ENCODE results near the gene PDZRN3.

Gene PDZRN3

GRCh38 chr3:73353649-73354217, 271.0 kb downstream of the PDZRN3 start:
- Histone ChIP-seq H3K4me1 (ENCODE audit: control extremely low read depth in 1 of 4, control insufficient read depth in 4 of 4, insufficient read depth in 4 of 4, low read length in 3 of 4) (no peaks in the 10 kb centered on the region), H3K36me3 (ENCODE audit: control insufficient read depth in 4 of 4, insufficient read depth in 4 of 4, low read length in 3 of 4) (no peaks in the 10 kb centered on the region), H3K27ac (ENCODE audit: insufficient read depth in 1 of 2, low read depth in 1 of 2, low read length in 2 of 2, poor library complexity in 1 of 2, severe bottlenecking in 2 of 2) (no peak overlapping the region), H3K4me3 (ENCODE audit: control insufficient read depth in 1 of 7, extremely low read depth in 1 of 7, insufficient read depth in 4 of 7, low read depth in 2 of 7, low read length in 6 of 7) (no peak overlapping the region), H3K9me3 (ENCODE audit: control extremely low read depth in 1 of 5, control insufficient read depth in 4 of 5, insufficient read depth in 2 of 5, low read depth in 1 of 5, low read length in 4 of 5) (no peaks in the 10 kb centered on the region), H3K27me3 (replicated peaks in 2 of 5; ENCODE audit: control insufficient read depth in 4 of 5, insufficient read depth in 5 of 5, low read length in 4 of 5) (peaks cover 0 to 2% (median 0%) of the 10 kb centered on the region in 5 experiments)
- WGBS (ENCODE audit: insufficient coverage), result 84% methylated on average over 6 of the region's 7 CpGs
- POLR2A ChIA-PET, result no interaction called here
- CTCF ChIA-PET, result no interaction called here
- no peak for DNase-seq

GRCh38 chr3:73352841-73353645, 271.7 kb downstream of the PDZRN3 start:
- Histone ChIP-seq H3K4me3 (ENCODE audit: control insufficient read depth in 1 of 7, extremely low read depth in 1 of 7, insufficient read depth in 4 of 7, low read depth in 2 of 7, low read length in 6 of 7) (no peak overlapping the region), H3K36me3 (ENCODE audit: control insufficient read depth in 4 of 4, insufficient read depth in 4 of 4, low read length in 3 of 4) (no peaks in the 10 kb centered on the region), H3K27ac (ENCODE audit: insufficient read depth in 1 of 2, low read depth in 1 of 2, low read length in 2 of 2, poor library complexity in 1 of 2, severe bottlenecking in 2 of 2) (no peak overlapping the region), H3K27me3 (replicated peaks in 2 of 5; ENCODE audit: control insufficient read depth in 4 of 5, insufficient read depth in 5 of 5, low read length in 4 of 5) (peaks cover 0 to 5% (median 0%) of the 10 kb centered on the region in 5 experiments), H3K4me1 (ENCODE audit: control extremely low read depth in 1 of 4, control insufficient read depth in 4 of 4, insufficient read depth in 4 of 4, low read length in 3 of 4) (no peaks in the 10 kb centered on the region), H3K9me3 (ENCODE audit: control extremely low read depth in 1 of 5, control insufficient read depth in 4 of 5, insufficient read depth in 2 of 5, low read depth in 1 of 5, low read length in 4 of 5) (no peaks in the 10 kb centered on the region)
- ChIA-PET POLR2A (no interaction called here), CTCF (no interaction called here)
- no peak for DNase-seq
- 77% methylated on average over 6 of the region's 8 CpGs for WGBS (ENCODE audit: insufficient coverage)

- no peaks in the 10 kb centered on the region for H3K9me3 ChIP-seq (ENCODE audit: control extremely low read depth in 1 of 5, control insufficient read depth in 4 of 5, insufficient read depth in 2 of 5, low read depth in 1 of 5, low read length in 4 of 5)
- H3K27me3 ChIP-seq (replicated peaks in 2 of 5; ENCODE audit: control insufficient read depth in 4 of 5, insufficient read depth in 5 of 5, low read length in 4 of 5), result peaks cover 0 to 5% (median 0%) of the 10 kb centered on the region in 5 experiments
- POLR2A ChIA-PET, result no interaction called here
- H3K36me3 ChIP-seq (ENCODE audit: control insufficient read depth in 4 of 4, insufficient read depth in 4 of 4, low read length in 3 of 4), result no peaks in the 10 kb centered on the region
- H3K4me3 ChIP-seq (ENCODE audit: control insufficient read depth in 1 of 7, extremely low read depth in 1 of 7, insufficient read depth in 4 of 7, low read depth in 2 of 7, low read length in 6 of 7), result no peak overlapping the region
- CTCF ChIA-PET, result no interaction called here
- WGBS (ENCODE audit: insufficient coverage), result 75% methylated on average over 8 of the region's 9 CpGs
- no peak for DNase-seq
- H3K27ac ChIP-seq (ENCODE audit: insufficient read depth in 1 of 2, low read depth in 1 of 2, low read length in 2 of 2, poor library complexity in 1 of 2, severe bottlenecking in 2 of 2), result no peak overlapping the region
- H3K4me1 ChIP-seq (ENCODE audit: control extremely low read depth in 1 of 4, control insufficient read depth in 4 of 4, insufficient read depth in 4 of 4, low read length in 3 of 4), result no peaks in the 10 kb centered on the region
These were observed 273.2 kb downstream of the PDZRN3 start for GRCh38 chr3:73351423-73352071.

GRCh38 chr3:73350996-73351395, 273.7 kb downstream of the PDZRN3 start:
- POLR2A ChIA-PET, result no interaction called here
- Histone ChIP-seq H3K4me1 (ENCODE audit: control extremely low read depth in 1 of 4, control insufficient read depth in 4 of 4, insufficient read depth in 4 of 4, low read length in 3 of 4) (no peaks in the 10 kb centered on the region), H3K9me3 (ENCODE audit: control extremely low read depth in 1 of 5, control insufficient read depth in 4 of 5, insufficient read depth in 2 of 5, low read depth in 1 of 5, low read length in 4 of 5) (no peaks in the 10 kb centered on the region), H3K27ac (ENCODE audit: insufficient read depth in 1 of 2, low read depth in 1 of 2, low read length in 2 of 2, poor library complexity in 1 of 2, severe bottlenecking in 2 of 2) (no peak overlapping the region), H3K36me3 (ENCODE audit: control insufficient read depth in 4 of 4, insufficient read depth in 4 of 4, low read length in 3 of 4) (no peaks in the 10 kb centered on the region), H3K27me3 (replicated peaks in 2 of 5; ENCODE audit: control insufficient read depth in 4 of 5, insufficient read depth in 5 of 5, low read length in 4 of 5) (peaks cover 0 to 5% (median 0%) of the 10 kb centered on the region in 5 experiments), H3K4me3 (ENCODE audit: control insufficient read depth in 1 of 7, extremely low read depth in 1 of 7, insufficient read depth in 4 of 7, low read depth in 2 of 7, low read length in 6 of 7) (no peak overlapping the region)
- DNase-seq, result no peak
- CTCF ChIA-PET, result no interaction called here
- 93% methylated on average over 4 of the region's 6 CpGs for WGBS (ENCODE audit: insufficient coverage)

GRCh38 chr3:73349657-73350056, 275.1 kb downstream of the PDZRN3 start:
- Histone ChIP-seq H3K9me3 (ENCODE audit: control extremely low read depth in 1 of 5, control insufficient read depth in 4 of 5, insufficient read depth in 2 of 5, low read depth in 1 of 5, low read length in 4 of 5) (no peaks in the 10 kb centered on the region), H3K27ac (ENCODE audit: insufficient read depth in 1 of 2, low read depth in 1 of 2, low read length in 2 of 2, poor library complexity in 1 of 2, severe bottlenecking in 2 of 2) (no peak overlapping the region), H3K27me3 (replicated peaks in 2 of 5; ENCODE audit: control insufficient read depth in 4 of 5, insufficient read depth in 5 of 5, low read length in 4 of 5) (peaks cover 0 to 5% (median 0%) of the 10 kb centered on the region in 5 experiments), H3K4me3 (ENCODE audit: control insufficient read depth in 1 of 7, extremely low read depth in 1 of 7, insufficient read depth in 4 of 7, low read depth in 2 of 7, low read length in 6 of 7) (no peak overlapping the region), H3K36me3 (ENCODE audit: control insufficient read depth in 4 of 4, insufficient read depth in 4 of 4, low read length in 3 of 4) (no peaks in the 10 kb centered on the region), H3K4me1 (ENCODE audit: control extremely low read depth in 1 of 4, control insufficient read depth in 4 of 4, insufficient read depth in 4 of 4, low read length in 3 of 4) (no peaks in the 10 kb centered on the region)
- DNase-seq, result no peak
- POLR2A ChIA-PET, result no interaction called here
- CTCF ChIA-PET, result no interaction called here
- WGBS (ENCODE audit: insufficient coverage), result 83% methylated on average over 3 of the region's 4 CpGs

- Histone ChIP-seq H3K27ac (ENCODE audit: insufficient read depth in 1 of 2, low read depth in 1 of 2, low read length in 2 of 2, poor library complexity in 1 of 2, severe bottlenecking in 2 of 2) (no peak overlapping the region), H3K9me3 (ENCODE audit: control extremely low read depth in 1 of 5, control insufficient read depth in 4 of 5, insufficient read depth in 2 of 5, low read depth in 1 of 5, low read length in 4 of 5) (no peaks in the 10 kb centered on the region), H3K4me1 (ENCODE audit: control extremely low read depth in 1 of 4, control insufficient read depth in 4 of 4, insufficient read depth in 4 of 4, low read length in 3 of 4) (no peaks in the 10 kb centered on the region), H3K36me3 (ENCODE audit: control insufficient read depth in 4 of 4, insufficient read depth in 4 of 4, low read length in 3 of 4) (no peaks in the 10 kb centered on the region), H3K27me3 (replicated peaks in 2 of 5; ENCODE audit: control insufficient read depth in 4 of 5, insufficient read depth in 5 of 5, low read length in 4 of 5) (no peaks in the 10 kb centered on the region), H3K4me3 (ENCODE audit: control insufficient read depth in 1 of 7, extremely low read depth in 1 of 7, insufficient read depth in 4 of 7, low read depth in 2 of 7, low read length in 6 of 7) (no peak overlapping the region)
- WGBS (ENCODE audit: insufficient coverage), result no CpG with 5 or more reads among the region's 1 CpG
- DNase-seq, result no peak
- POLR2A ChIA-PET, result no interaction called here
- CTCF ChIA-PET, result no interaction called here
These were observed 282.7 kb downstream of the PDZRN3 start for GRCh38 chr3:73342077-73342476.

GRCh38 chr3:73341272-73341935, 283.3 kb downstream of the PDZRN3 start:
- ChIA-PET POLR2A (no interaction called here), CTCF (no interaction called here)
- Histone ChIP-seq H3K9me3 (ENCODE audit: control extremely low read depth in 1 of 5, control insufficient read depth in 4 of 5, insufficient read depth in 2 of 5, low read depth in 1 of 5, low read length in 4 of 5) (no peaks in the 10 kb centered on the region), H3K27me3 (replicated peaks in 2 of 5; ENCODE audit: control insufficient read depth in 4 of 5, insufficient read depth in 5 of 5, low read length in 4 of 5) (no peaks in the 10 kb centered on the region), H3K4me1 (ENCODE audit: control extremely low read depth in 1 of 4, control insufficient read depth in 4 of 4, insufficient read depth in 4 of 4, low read length in 3 of 4) (no peaks in the 10 kb centered on the region), H3K4me3 (ENCODE audit: control insufficient read depth in 1 of 7, extremely low read depth in 1 of 7, insufficient read depth in 4 of 7, low read depth in 2 of 7, low read length in 6 of 7) (no peak overlapping the region), H3K36me3 (ENCODE audit: control insufficient read depth in 4 of 4, insufficient read depth in 4 of 4, low read length in 3 of 4) (no peaks in the 10 kb centered on the region), H3K27ac (ENCODE audit: insufficient read depth in 1 of 2, low read depth in 1 of 2, low read length in 2 of 2, poor library complexity in 1 of 2, severe bottlenecking in 2 of 2) (no peak overlapping the region)
- WGBS (ENCODE audit: insufficient coverage), result 96% methylated on average over 3 of the region's 3 CpGs
- no peak for DNase-seq
